CD4-positive, alpha-beta T cell treated with Interleukin-15 for 1 hour (primary cell): ENCODE data around the gene BRIP1.
A peak's percentile ranks its signal among the peaks of the same experiment; 100 is the strongest.
"Not testable (repeated sequence)": the region's sequence is repeated elsewhere in the genome, so short reads cannot be mapped to it uniquely, and the experiment has no call there.

Experiments
- DNase-seq: peaks from one replicate; pipeline ENCODE4 v3.0.0-alpha.2; 2020

The BRIP1 gene

DNA sequence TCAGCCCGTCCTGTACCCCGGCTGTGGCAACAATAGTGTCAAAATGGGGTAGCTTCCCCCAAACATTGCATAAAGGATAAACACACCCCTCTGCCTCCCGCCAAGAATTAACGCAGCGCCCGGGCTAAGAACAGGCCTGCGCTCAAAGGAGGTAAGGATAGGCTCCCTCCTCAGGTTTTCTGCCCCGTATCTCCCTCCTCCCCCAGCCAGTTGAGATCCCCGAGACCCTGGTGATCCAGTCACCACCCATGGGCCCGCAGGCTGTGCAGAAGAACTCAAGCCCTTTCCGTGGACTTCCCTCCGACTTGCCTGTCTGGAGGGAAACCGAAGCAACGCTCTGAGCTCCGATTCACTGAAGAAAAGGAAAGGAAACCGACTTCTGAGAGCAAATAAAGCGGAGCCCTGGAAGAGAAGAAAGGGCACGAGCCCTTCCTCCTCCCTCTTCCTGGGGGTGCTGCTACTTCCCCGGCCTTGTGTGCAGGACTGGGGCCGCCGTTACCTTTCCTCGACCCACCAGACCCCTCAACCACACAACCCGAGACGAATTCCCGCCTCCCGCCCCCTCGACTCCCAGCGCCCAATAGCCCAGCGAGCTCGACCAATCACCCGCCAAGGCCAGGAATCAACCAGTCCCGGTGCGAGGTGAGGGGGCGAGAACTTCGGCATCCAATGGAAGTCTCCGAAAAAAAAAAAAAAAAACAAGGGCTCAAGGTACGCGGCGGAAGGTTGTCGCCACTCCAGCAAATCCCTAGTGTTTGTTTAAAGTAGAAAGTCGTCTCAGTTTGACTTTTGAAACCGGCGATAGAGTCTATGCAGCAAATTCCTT is at the start of gene BRIP1:
Gene BRIP1, minus strand, starts transcription at position 554 of the 826 bp plus-strand sequence. CDS start 1,989 bp downstream, outside the sequence.
- peak; percentile 85 for DNase-seq

- no peak for DNase-seq
These were observed 45.1 kb upstream of the BRIP1 start for GRCh38 chr17:61908292-61909037.

DNA sequence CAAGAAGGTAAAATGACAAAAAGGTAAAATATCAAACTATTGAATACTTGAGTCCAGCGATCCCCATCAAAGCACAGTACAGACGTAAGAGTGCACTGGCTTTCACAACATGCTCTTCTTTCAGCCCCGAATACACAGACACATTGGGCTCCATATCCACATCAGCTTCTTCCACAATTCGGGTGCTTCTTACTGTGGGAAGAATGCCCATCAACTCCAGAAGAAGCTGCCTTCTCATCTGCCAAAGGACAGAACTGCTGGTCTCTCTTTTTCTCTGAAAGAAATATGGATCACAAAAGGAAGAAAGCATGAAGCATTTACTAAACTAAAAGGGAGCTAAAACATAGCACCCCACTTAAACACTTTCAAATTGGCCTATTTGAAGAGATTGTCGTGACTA is 44.0 kb upstream of the BRIP1 start:
- DNase-seq, result no peak

DNA sequence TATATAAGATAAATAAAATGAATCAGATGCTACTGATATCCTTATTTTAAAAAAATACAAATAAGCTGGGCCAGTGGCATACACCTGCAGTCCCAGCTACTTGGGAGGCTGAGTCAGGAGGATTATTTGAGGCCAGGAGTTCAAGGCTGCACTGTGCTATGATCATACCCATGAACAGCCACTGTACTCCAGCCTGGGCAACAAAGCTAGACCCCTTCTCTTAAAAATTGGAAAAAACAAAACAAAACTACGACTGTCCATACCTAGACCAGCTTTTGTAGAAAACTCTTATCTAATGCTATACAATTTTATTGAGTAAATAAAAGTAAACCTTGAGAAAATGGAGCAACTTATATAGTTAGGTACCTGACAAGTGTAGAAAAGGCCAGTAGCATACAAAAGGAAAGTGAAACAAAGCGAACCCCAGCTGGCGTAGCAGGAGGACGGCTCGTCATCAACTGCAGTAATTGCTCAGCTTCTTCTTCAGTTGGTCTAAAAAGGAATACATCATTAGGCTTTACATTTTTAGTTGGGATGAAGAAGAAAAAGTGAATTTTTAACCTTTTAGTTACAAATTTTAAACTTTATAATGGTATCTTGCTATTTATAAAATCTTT is 40.9 kb upstream of the BRIP1 start:
- DNase-seq, result peak; percentile 20

- DNase-seq, result no peak
These were observed 39.9 kb upstream of the BRIP1 start for GRCh38 chr17:61903251-61903650.

GRCh38 chr17:61897548-61898180 is 34.3 kb upstream of the BRIP1 start:
- no peak for DNase-seq

DNA sequence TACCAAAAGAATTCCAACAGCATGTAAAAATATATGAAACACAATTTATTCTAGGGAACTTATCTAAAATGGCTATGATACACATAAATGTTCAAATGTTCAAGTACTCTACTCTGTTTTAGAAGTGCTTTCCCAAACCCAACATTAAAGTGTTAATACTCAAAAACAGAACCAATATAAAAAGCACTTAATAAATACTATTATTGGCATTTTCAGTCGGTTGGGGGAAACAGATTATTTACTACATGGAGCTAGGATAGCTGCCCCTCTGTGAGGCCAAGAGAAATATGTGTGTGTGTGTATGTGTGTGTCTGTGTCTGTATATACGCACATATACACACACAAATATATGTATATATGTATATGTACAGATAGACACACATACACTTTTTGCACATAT is 32.1 kb upstream of the BRIP1 start:
- DNase-seq, result no peak

- not testable (repeated sequence) for DNase-seq
These were observed 31.0 kb upstream of the BRIP1 start for GRCh38 chr17:61894310-61894709.

DNA sequence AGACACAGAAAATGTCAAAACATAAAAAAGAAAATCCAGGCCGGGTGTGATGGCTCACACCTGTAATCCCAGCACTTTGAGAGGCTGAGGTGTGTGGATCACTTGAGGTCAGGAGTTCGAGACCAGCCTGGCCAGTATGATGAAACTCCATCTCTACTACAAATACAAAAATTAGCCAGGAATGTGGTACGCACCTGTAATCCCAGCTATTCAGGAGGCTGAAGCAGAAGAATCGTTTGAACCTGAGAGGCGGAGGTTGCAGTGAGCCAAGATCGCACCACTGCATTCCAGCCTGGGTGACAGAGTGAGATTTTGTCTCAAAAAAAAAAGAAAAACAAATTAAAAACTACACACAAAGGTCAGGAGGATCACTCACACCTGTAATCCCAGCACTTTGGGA is 24.4 kb upstream of the BRIP1 start:
- not testable (repeated sequence) for DNase-seq

DNA sequence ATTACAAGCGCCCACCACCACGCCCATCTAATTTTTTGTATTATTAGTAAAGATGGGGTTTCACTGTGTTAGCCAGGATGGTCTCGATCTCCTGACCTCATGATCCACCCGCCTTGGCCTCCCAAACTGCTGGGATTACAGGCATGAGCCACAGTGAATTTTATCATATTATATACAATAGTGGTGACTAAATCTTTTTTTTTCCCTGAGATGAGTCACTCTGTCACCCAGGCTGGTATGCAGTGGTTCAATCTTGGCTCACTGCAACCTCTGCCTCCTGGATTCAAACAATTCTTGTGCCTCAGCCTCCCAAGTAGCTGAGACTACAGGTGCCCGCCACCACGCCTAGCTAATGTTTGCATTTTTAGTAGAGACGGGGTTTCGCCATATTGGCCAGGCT is 22.5 kb upstream of the BRIP1 start:
- not testable (repeated sequence) for DNase-seq

DNA sequence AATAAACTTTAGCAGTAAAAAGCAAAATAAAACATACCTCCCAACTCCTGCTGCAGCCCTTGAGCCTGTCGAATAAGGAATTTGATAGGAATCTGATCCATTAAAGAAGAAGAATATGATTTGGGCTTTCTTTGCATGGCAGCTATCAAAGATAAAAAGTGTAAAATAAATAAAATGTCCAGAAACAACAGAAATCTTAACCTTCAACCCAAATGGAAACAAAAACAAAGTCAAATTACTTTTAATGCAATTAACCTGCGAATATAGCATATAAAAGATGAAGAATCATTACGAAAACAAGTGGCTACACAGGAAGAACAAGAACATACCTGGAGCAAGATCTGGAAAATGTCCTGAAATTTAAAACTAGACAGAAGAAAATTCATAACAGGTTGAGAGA is 21.5 kb upstream of the BRIP1 start:
- no peak for DNase-seq

DNA sequence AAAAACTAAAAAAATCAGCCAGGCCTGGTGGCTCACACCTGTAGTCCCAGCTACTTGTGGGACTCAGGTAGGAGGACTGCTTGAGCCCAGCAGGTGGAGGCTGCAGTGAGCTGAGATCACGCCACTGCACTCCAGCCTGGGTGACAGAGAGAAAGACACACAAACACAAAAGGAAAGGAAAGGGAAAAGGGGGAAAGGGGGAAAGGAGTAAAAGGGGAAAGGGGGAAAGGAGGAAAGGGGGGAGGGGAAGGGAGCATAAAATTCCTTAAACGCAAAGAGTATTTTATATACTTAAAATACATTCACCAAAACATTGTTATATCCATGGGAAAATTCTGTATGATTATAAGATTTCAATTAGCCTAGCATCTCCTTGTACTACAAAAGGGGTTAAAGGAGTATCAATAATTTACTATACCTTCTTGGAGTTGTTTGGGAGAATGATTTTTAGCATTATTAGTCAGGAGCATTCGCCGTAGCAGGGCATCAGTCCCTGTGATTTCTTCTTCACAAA is 17.3 kb upstream of the BRIP1 start:
- DNase-seq, result no peak

DNA sequence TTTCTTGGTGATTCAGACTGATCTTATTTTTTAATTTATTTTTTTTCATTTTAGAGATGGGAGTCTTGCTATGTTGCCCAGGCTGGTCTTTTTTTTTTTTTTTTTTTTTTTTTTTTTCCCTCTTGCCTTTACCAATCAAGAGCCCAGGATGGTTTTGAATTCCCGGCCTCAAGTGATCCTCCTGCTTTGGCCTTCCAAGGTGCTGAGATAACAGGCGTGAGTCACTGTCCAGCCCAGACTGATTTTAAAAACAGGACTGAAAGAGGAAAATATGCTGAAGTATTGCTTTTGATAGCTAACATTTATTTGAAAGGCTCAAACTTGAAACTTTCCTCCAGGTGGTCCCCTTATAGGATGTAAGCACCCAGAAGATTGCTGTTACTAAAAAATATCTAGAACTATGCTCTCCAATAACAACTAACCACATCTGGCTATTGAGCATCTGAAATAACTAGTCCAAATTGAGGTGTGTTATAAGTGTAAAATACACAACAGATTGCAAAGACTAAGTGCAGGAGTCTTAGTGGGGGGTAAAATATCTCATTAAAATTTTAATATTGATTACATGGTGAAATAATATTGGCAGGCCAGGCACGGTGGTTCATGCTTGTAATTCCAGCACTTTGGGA is 15.8 kb upstream of the BRIP1 start:
- no peak for DNase-seq

- DNase-seq, result no peak
These were observed 15.2 kb upstream of the BRIP1 start for GRCh38 chr17:61878520-61878919.

DNA sequence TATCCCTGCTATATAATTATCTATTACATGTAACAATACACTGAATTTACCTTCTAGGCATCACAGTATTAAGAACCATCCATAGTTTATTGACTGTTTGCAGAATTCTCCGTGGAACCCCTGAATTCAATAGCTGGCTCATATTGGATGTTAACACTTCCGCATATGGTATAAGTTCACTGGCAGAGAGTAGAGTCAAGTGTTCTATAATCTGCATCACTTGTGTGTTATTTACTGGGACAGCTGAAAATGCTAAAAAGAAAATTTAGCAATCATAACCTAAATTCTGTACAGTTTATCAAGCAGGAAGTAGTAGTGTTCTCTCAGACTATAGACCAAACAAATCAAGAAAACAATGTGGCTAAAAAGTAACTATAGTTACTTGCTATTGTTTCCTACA is 14.5 kb upstream of the BRIP1 start:
- DNase-seq, result no peak

- DNase-seq, result no peak
These were observed 12.5 kb upstream of the BRIP1 start for GRCh38 chr17:61875804-61876203.

GRCh38 chr17:61875285-61875684 is 12.0 kb upstream of the BRIP1 start:
- DNase-seq, result no peak

DNA sequence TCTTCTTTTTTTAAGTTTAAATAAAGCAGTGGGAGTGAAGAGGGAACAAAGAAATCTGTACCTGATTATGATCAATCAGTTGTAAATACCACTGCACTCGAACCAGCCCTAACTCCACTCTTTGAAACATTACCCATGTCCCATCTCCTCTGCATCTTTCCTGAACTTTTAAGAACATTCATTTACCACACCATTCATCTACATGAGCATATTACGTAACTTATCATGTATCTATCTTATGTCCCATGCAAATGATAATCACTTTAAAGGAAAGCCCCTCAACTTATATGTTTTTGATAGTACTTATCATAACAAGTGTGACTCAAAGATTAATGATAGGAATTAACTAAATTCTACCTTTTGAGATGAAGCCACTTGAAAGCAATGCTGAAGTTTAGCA is 10.7 kb upstream of the BRIP1 start:
- no peak for DNase-seq

DNA sequence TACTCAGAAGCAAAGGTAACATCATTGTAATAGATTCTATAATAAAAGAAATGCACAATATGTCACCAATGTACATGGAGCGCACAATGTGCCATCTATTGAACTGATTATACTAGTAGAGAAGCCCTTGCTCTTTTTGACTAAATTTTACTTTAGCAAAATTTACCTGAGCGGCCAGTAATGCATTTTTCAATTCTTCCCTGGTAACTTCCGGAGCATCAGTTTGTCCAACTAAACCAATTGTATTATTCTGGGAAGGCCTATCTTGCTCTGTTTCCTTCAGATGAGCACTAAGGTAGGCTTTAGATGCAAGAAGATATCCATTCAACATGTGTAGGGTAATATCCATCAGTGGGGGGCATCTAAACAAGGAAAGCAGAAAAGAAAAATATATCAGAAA is 8.8 kb upstream of the BRIP1 start:
- DNase-seq, result no peak

DNA sequence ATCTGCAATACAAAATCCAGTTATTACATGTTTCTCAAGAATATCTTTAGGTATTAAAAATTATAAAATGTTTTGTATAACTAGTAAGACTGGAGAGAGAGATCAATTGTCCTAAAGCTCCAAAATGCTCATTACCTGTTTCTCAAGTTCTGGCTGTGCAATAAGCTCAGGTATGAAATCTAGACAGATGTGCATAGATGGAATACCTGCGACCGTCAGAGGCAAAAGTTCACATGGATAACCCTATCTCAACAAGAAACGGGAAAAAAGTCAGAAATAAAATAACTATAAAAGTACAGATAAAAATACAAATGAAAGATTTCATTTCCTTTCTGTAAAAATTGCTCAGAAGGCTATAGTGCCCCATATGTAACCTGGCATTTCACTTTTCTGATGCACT is 5.8 kb upstream of the BRIP1 start:
- DNase-seq, result no peak

DNA sequence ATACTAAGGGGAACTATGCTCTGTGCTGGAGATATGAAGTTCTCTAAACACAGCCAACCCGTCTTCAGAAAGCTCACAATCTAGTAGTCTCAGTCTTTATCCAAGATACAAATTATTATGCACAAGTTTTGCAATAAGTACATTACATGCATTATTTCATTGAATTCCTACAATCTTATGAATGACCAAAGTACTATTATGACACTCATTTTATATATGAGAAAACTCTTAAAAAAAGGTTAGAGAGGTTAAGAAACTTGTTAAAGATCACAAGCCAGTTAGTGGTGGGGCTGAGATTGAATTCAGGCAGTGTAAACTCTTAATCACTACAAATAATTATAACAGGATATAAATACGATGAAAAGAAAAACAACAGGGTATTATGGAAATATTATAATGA is 4.7 kb upstream of the BRIP1 start:
- DNase-seq, result no peak

DNA sequence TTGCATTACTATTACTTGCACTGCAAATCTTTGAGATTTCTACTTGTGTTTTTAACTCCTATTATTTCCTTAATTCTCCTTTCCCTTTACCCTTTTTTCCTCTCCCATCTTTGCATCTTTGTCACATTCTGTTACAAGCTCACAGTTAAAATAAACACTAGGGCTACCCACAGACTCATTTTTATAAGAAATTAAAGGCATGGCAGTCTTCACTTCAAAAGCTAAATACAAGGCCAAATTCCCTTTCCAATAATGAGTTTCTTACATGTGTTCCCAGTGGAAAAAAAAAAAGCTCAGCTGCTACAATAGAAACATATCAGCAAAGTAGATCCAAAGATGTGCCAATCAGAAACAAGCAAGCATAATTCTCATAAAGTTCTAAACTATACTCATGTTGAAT is 3.7 kb upstream of the BRIP1 start:
- DNase-seq, result no peak

GRCh38 chr17:61863801-61864126 is 436 bp upstream of the BRIP1 start:
- no peak for DNase-seq
